Esophagus muscularis mucosa (tissue), 4 donors: ENCODE measurements around the gene CLEC1B. TPM values are rescaled to one million over a fixed set of nuclear protein-coding genes. Genes with fewer than 3 reads are reported as not detected.

Source experiments
- DNase-seq: peaks from one replicate; pipeline ENCODE4 v3.0.0-alpha.2; 2017; ENCODE audit errors: extremely low spot score
- H3K27ac ChIP-seq, 4 donors: fragments of 200-600 bp; sonication (generic); replicated peaks in 1 of 4; 1 replicate in 3 of 4; 2 replicates in 1 of 4; pipeline ENCODE4 v1.5.1; 2016 to 2019; ENCODE audit warnings: mild to moderate bottlenecking in 1 of 4
- H3K27me3 ChIP-seq, 4 donors: fragments of 200-600 bp; sonication (generic); one replicate each; pipeline versions ENCODE4 v1.5.1 to v1.6.0; 2016 to 2019
- H3K36me3 ChIP-seq, 4 donors: fragments of 200-600 bp; sonication (generic); one replicate each; pipeline ENCODE4 v1.5.1; 2016 to 2019
- H3K4me1 ChIP-seq, 4 donors: fragments of 200-600 bp; sonication (generic); one replicate each; pipeline ENCODE4 v1.5.1; 2016 to 2019
- H3K4me3 ChIP-seq, 4 donors: fragments of 200-600 bp; sonication (generic); 1 replicate in 2 of 4; 2 replicates in 2 of 4; pipeline ENCODE4 v1.5.1; 2016 to 2019; ENCODE audit warnings: mild to moderate bottlenecking in 4 of 4, moderate library complexity in 1 of 4
- H3K9me3 ChIP-seq, 4 donors: fragments of 200-600 bp; sonication (generic); 1 replicate in 3 of 4; 2 replicates in 1 of 4; pipeline ENCODE4 v1.5.1; 2016 to 2019
- EP300 ChIP-seq: sonication (generic); formaldehyde crosslinking; IDR thresholded peaks from one replicate; pipeline ENCODE4 v1.6.1; 2017; ENCODE audit warnings: antibody characterized with exemption
- POLR2A ChIP-seq: fragments of 450-650 bp; IDR thresholded peaks from one replicate; pipeline ENCODE4 v1.6.1; 2017; ENCODE audit warnings: antibody characterized with exemption, moderate library complexity, mild to moderate bottlenecking, low read depth
- POLR2AphosphoS5 ChIP-seq, 2 donors: sonication (generic); formaldehyde crosslinking; IDR thresholded peaks; one replicate each; pipeline ENCODE4 v1.6.1; 2017; ENCODE audit warnings: antibody characterized with exemption in 2 of 2
- WGBS: methylation state at CpG from one replicate; pipeline ENCODE4 v1.1.5; 2018; 5-methylcytosine and 5-hydroxymethylcytosine counted together
- intact Hi-C: fragments of 100-400 bp; cut with DNase I; formaldehyde crosslinking; loops from one replicate; pipeline ENCODE4 v1.15.1; 2023
- total RNA-seq, 4 donors: library from RNA; depleted of rRNA; stranded (reverse); fragments of >200 nt; gene quantifications; one replicate each; pipeline versions ENCODE4 v1.1.0 to v1.2.1, GENCODE V29; 2016
- TF ChIP-seq, protein P1 (sequence below), 3 experiments: fragments of 200-600 bp in 2 of 3; fragments of 450-650 bp in 1 of 3; sonication (generic) in 2 of 3; IDR thresholded peaks; one replicate each; pipeline ENCODE4 v1.5.1; 2017 to 2019; ENCODE audit warnings: antibody characterized with exemption in 3 of 3, mild to moderate bottlenecking in 2 of 3, moderate library complexity in 1 of 3

Gene CLEC1B
- total RNA-seq, result not detected

DNA sequence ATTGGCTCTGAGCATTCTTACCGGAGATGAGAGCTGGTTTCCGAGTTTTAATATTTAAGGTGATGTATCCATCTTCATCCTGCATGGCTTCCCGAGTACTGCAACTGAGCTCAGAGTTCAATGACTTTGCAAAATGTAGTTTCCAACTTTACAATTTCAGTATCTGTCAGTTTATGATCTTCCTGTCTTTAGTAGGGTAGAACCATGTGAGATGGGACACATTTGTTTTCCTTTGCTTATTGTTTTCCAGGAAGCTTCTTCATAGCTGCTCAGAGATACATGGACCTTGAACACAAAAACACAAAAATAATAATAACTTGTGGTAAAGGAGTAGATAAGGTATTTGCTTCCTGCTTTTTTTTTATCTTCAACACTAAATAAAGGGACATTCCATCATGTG, at the start of gene CLEC1B:
TSS of gene CLEC1B (minus strand) at position 106 of the 400 bp plus-strand sequence. CDS start at position 85, 21 bp downstream.
- no peaks in the 10 kb centered on the region for H3K36me3 ChIP-seq
- WGBS, result 87% methylated on average over 3 of the region's 3 CpGs
- peaks cover 0 to 3% (median 0%) of the 10 kb centered on the region in 4 donors for H3K27me3 ChIP-seq
- no peak within 1 kb of the TSS for H3K4me3 ChIP-seq
- DNase-seq, result no peak
- H3K9me3 ChIP-seq, result no peaks in the 10 kb centered on the region
- no peaks in the 10 kb centered on the region for H3K4me1 ChIP-seq
- H3K27ac ChIP-seq, result no peak within 1 kb of the TSS
- intact Hi-C loops, result no loop called here
- TF ChIP-seq, protein P1, sequence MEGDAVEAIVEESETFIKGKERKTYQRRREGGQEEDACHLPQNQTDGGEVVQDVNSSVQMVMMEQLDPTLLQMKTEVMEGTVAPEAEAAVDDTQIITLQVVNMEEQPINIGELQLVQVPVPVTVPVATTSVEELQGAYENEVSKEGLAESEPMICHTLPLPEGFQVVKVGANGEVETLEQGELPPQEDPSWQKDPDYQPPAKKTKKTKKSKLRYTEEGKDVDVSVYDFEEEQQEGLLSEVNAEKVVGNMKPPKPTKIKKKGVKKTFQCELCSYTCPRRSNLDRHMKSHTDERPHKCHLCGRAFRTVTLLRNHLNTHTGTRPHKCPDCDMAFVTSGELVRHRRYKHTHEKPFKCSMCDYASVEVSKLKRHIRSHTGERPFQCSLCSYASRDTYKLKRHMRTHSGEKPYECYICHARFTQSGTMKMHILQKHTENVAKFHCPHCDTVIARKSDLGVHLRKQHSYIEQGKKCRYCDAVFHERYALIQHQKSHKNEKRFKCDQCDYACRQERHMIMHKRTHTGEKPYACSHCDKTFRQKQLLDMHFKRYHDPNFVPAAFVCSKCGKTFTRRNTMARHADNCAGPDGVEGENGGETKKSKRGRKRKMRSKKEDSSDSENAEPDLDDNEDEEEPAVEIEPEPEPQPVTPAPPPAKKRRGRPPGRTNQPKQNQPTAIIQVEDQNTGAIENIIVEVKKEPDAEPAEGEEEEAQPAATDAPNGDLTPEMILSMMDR (IDR thresholded peaks at IDR 0.05), result no peak
- TF ChIP-seq POLR2A, result no peak
- no peak for TF ChIP-seq POLR2AphosphoS5 (IDR thresholded peaks at IDR 0.05)
- TF ChIP-seq EP300, result no peak

DNA sequence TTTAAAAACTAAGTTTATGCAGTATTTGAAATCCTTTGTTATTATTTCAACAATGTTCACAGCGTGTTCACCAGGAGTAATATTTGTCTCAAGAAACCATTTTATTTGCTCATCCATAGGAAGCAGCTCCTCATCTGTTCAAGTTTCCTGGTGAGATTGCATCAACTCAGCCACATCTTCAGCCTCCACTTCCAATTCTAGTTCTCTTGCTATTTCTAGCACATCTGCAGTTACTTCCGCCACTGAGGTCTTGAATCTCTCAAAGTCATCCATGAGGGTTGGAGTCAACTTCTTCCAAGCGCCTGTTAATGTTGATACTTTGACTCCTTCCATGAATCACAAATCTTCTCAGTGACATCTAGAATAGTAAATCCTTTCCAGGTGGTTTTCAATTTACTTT, 49.6 kb upstream of the CLEC1B start:
- Histone ChIP-seq H3K36me3 (no peaks in the 10 kb centered on the region), H3K9me3 (peaks cover 0 to 13% (median 5%) of the 10 kb centered on the region in 4 donors), H3K27ac (no peak overlapping the region), H3K27me3 (no peaks in the 10 kb centered on the region), H3K4me3 (no peak overlapping the region), H3K4me1 (no peaks in the 10 kb centered on the region)
- intact Hi-C loops, result no loop called here
- no peak for DNase-seq
- WGBS, result 66% methylated on average over 3 of the region's 3 CpGs
- no peak for TF ChIP-seq EP300
- TF ChIP-seq POLR2A, result no peak
- TF ChIP-seq, protein P1 (IDR thresholded peaks at IDR 0.05), result no peak
- no peak for TF ChIP-seq POLR2AphosphoS5 (IDR thresholded peaks at IDR 0.05)

DNA sequence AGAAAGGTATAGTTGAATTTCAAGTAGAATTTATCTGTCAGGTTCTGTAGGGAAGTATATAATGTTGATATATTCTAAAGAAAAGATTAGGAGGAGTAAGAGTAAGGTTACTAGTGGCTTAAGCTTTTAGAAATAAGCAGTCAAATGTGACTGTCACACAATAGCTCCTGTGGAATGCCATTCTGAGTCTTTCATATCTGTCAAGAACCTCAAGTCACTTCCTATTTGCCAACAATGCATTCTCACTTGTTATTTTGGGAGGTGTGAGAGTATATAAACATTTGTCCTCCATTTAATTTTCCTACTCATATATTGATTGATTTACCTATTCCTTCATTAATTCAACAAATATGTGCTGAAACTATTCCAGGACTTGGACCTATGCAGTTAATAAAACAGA, 43.2 kb upstream of the CLEC1B start:
- Histone ChIP-seq H3K27ac (no peak overlapping the region), H3K4me1 (no peaks in the 10 kb centered on the region), H3K9me3 (no peaks in the 10 kb centered on the region), H3K4me3 (no peak overlapping the region), H3K36me3 (no peaks in the 10 kb centered on the region), H3K27me3 (no peaks in the 10 kb centered on the region)
- no peak for TF ChIP-seq EP300
- TF ChIP-seq, protein P1 (IDR thresholded peaks at IDR 0.05), result no peak
- TF ChIP-seq POLR2AphosphoS5 (IDR thresholded peaks at IDR 0.05), result no peak
- TF ChIP-seq POLR2A, result no peak
- DNase-seq, result no peak
- intact Hi-C loops, result no loop called here

DNA sequence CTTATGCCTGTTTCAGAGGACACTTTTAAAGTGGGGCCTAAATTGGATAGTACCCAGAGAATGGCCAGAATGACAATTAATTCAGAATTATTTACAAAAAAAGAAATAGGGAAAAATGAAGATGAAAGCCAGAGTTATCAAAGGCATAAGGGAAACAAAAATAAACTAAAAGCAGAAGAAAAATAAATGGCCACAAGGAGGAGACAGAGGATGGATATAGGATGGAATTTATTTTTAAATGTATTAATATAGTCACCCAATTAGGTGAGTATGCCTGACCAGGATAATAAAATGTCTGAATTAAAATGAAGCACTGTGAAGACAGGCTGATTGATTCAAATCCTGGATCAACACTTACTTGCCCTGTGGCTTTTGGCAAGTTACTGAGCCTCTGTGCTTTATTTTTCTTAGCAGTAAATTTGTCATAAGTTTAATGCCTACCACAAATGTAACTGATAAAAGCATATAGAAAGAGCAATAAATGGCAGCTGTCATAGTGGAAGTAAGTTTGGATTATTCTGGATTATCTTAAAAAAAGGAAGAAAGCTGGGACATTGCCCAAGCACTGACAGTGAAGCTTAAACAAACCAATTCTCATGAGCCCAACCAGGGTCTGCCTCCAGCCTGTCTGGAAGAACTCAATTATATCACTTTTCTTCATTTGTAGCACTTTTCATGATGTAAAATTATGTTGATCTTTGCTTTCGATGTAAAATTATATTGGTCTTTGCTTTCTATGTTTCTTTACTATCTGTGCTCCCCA, 35.0 kb upstream of the CLEC1B start:
- peaks cover 0 to 3% (median 0%) of the 10 kb centered on the region in 4 donors for H3K4me1 ChIP-seq
- no peak for DNase-seq
- intact Hi-C loops, result loop anchor here (2.0 kb wide), 1 partner anchor 107 kb away; no protein-coding TSS in a partner anchor
- H3K27ac ChIP-seq, result no peak overlapping the region
- no peaks in the 10 kb centered on the region for H3K36me3 ChIP-seq
- WGBS, result 21% methylated on average over 1 of the region's 1 CpG
- TF ChIP-seq, protein P1 (IDR thresholded peaks at IDR 0.05), result peak; percentile 37 to 52 (median 48)
- TF ChIP-seq POLR2AphosphoS5 (IDR thresholded peaks at IDR 0.05), result no peak
- TF ChIP-seq POLR2A, result no peak
- TF ChIP-seq EP300, result no peak
- no peaks in the 10 kb centered on the region for H3K27me3 ChIP-seq
- no peak overlapping the region for H3K4me3 ChIP-seq
- H3K9me3 ChIP-seq, result no peaks in the 10 kb centered on the region

DNA sequence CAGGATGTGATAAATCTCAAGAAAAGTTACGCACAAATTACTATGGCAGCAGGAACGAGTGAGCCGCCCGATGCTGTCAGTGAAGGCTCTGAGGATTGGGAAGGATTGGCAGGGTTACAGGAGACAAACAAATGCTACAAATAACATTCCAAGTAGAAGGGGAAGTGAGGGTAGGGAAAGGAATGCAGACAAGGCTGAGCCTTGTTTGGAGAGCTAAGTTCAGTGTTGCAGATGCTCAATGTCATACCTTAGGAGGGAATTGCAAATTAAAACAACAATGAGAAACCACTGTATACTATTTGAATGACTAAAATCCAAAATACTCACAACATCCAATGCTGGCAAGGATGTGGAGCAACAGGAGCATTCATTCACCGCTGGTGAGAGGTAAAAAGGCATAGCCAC, 32.9 kb upstream of the CLEC1B start:
- Histone ChIP-seq H3K4me3 (no peak overlapping the region), H3K27me3 (no peaks in the 10 kb centered on the region), H3K27ac (no peak overlapping the region), H3K9me3 (no peaks in the 10 kb centered on the region), H3K4me1 (peaks cover 0 to 3% (median 0%) of the 10 kb centered on the region in 4 donors), H3K36me3 (no peaks in the 10 kb centered on the region)
- WGBS, result 69% methylated on average over 5 of the region's 5 CpGs
- DNase-seq, result no peak
- intact Hi-C loops, result no loop called here
- TF ChIP-seq, protein P1 (IDR thresholded peaks at IDR 0.05), result no peak
- TF ChIP-seq POLR2A (no peak), EP300 (no peak), POLR2AphosphoS5 (IDR thresholded peaks at IDR 0.05) (no peak)
